ENCODE measurements around the gene MAEL.
"Not testable (repeated sequence)": the region's sequence is repeated elsewhere in the genome, so short reads cannot be mapped to it uniquely, and the experiment has no call there.

The MAEL gene

DNA sequence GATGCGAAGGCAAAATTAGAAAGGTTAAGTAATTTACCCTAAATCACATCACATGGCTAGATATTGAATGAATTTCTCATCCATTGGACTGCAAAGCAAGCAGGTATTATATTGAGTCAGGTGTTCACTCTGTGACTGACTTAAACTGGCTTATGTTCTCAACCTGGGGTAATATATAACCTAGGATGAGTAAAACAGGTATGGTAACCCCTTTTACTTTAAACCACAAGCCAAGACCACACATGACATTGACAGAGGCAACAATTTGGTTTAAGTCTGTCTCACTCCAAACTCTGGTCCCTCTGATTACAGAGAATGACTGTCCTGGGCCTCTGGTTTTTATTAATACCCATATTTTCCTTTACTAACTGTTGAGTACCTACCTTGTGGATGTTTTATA is 33.3 kb downstream of the MAEL start:
- Histone ChIP-seq H3K9ac (no peak overlapping the region), H3K9me3 (replicated peaks in 1 of 11) (no peaks in the 10 kb centered on the region), H3K4me1 (no peaks in the 10 kb centered on the region), H3K27ac (no peak overlapping the region), H4K20me1 (no peaks in the 10 kb centered on the region), H3K4me3 (no peak overlapping the region), H3K27me3 (no peaks in the 10 kb centered on the region), H3K4me2 (no peak overlapping the region), H3K36me3 (no peaks in the 10 kb centered on the region)
- TF ChIP-seq Cebpa-rat (IDR thresholded peaks at IDR 0.05), result no peak

DNA sequence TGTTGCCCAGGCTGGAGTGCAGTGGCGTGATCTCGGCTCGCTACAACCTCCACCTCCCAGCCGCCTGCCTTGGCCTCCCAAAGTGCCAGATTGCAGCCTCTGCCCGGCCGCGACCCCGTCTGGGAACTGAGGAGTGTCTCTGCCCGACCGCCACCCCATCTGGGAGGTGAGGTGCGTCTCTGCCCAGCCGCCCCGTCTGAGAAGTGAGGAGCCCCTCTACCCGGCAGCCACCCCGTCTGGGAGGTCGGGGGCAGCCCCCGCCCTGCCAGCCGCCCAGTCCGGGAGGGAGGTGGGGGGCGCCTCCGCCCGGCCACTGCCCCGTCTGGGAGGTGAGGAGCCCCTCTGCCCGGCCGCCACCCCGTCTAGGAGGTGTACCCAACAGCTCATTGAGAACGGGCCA is 40.5 kb downstream of the MAEL start:
- H3K9me3 ChIP-seq (replicated peaks in 1 of 11), result peaks cover 5 to 20% (median 12%) of the 10 kb centered on the region in 11 experiments; a peak in 19 of 22 replicates
- H3K4me1 ChIP-seq, H4K20me1 ChIP-seq, H3K27me3 ChIP-seq, H3K9ac ChIP-seq, H3K36me3 ChIP-seq, H3K27ac ChIP-seq, H3K4me2 ChIP-seq, H3K4me3 ChIP-seq: not testable (repeated sequence)

DNA sequence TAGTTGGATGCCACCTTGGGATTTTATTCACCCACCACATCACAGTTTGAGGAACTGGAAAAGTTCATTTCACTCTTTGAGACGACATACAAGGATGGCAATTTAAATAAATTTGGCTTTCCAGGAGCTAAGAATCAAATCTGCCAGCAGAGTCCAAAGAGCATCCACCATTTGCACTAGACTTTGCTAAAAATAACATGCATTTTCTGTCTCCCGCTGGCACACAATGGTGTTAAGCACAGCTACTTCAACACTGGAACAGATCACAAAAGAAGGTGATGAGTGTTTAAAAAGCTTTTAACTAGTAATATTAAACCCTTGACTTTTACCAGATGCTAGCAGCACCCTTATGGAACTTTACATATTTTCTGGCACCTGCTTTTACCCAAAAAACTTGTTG is 44.6 kb downstream of the MAEL start:
- Histone ChIP-seq H3K4me2 (no peak overlapping the region), H4K20me1 (no peaks in the 10 kb centered on the region), H3K9ac (no peak overlapping the region), H3K36me3 (no peaks in the 10 kb centered on the region), H3K4me3 (no peak overlapping the region), H3K27ac (no peak overlapping the region), H3K9me3 (replicated peaks in 1 of 11) (peaks cover 5 to 8% (median 6%) of the 10 kb centered on the region in 11 experiments; a peak in 19 of 22 replicates), H3K4me1 (no peaks in the 10 kb centered on the region), H3K27me3 (no peaks in the 10 kb centered on the region)
- TF ChIP-seq Cebpa-rat (IDR thresholded peaks at IDR 0.05), result no peak

DNA sequence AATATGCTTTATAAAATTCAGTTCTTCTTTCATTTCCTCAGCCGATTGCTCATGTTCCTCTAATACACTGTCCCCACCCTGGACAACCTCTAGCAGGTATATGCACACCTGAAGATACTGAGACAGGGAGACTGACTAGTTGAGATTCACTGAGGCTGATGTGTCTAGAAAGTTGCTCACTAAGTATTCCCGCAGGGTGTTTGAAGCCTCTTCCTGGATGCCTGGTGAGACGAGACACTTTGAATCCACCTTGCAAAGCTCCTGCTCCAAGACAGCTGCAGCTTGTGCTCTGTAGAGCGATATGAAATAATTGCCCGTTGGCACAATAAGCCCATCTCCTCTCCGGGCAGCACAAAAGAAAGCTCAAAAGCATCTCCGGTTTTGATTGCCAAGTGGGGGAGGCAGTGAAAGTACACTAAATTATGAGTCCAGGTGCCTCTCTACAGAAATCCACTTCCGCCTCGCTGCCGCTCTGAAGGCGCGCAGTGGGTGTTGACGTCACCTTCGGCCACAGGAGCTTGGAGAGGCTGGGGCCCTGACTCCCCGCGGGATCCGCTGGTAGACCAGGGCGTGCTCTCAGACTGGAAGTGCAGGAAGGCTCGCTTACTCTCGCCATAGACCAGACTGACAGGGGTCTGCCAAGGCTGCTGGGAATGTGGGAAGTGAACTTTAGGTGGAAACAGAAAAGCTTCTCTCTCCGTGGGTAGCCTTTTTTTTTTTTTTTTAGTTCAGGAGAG is 54.8 kb downstream of the MAEL start:
- no peak for TF ChIP-seq Cebpa-rat (IDR thresholded peaks at IDR 0.05)
- H3K27me3 ChIP-seq, result no peaks in the 10 kb centered on the region
- H3K36me3 ChIP-seq, result no peaks in the 10 kb centered on the region
- H3K4me1 ChIP-seq, result no peaks in the 10 kb centered on the region
- H3K4me3 ChIP-seq, result no peak overlapping the region
- no peak overlapping the region for H3K9ac ChIP-seq
- H3K4me2 ChIP-seq, result no peak overlapping the region
- no peaks in the 10 kb centered on the region for H4K20me1 ChIP-seq
- H3K9me3 ChIP-seq (replicated peaks in 1 of 11), result no peaks in the 10 kb centered on the region
- no peak overlapping the region for H3K27ac ChIP-seq

DNA sequence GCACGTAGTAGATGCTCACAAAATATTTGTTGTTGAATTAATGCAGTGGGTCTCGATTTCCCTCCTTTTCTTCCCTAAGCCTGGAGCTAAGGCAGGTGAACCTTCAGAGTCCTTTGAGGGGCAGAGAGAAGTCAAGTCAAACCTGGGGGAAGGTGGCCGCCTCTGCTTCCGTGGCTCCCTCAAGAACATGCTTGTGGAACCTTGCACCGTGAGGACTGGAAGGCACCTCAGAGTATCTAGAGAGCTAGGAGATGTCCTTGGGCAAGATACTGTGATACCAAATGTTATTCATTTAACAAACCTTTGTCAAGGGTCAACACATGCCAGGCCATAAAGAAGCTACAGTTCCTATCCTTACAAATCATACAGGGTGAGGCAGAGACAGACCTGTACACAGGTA is 62.8 kb downstream of the MAEL start:
- Histone ChIP-seq H4K20me1 (no peaks in the 10 kb centered on the region; a peak in 1 of 22 replicates), H3K36me3 (no peaks in the 10 kb centered on the region), H3K9ac (no peak overlapping the region), H3K9me3 (replicated peaks in 1 of 11) (no peaks in the 10 kb centered on the region), H3K27me3 (no peaks in the 10 kb centered on the region), H3K4me2 (no peak overlapping the region), H3K27ac (no peak overlapping the region), H3K4me1 (0 out of 20 replicates have a peak, but pooled peaks cover 0 to 7% (median 0%) of the 10 kb centered on the region in 10 experiments), H3K4me3 (no peak overlapping the region)
- no peak for TF ChIP-seq Cebpa-rat (IDR thresholded peaks at IDR 0.05)

DNA sequence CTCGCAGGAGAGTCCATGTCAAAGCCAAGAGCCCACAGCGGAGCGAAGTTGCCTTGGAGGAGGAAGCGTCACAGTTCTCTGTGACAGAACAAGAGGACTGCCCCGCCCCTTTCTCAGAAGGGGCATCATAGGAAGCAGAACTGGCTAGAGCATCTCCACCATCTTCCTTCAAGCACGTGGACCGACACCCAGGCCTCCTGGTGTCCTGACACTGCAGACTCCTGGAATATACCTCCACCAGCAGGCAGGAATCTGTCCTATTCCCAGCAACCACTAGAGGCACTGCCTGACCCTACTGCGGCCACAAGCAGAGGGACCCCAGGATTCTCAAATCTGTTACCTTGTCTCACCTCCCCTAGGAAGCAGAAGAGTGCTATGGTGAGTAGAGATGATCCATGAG is 63.3 kb downstream of the MAEL start:
- no peaks in the 10 kb centered on the region for H3K36me3 ChIP-seq
- H3K27me3 ChIP-seq, result no peaks in the 10 kb centered on the region

DNA sequence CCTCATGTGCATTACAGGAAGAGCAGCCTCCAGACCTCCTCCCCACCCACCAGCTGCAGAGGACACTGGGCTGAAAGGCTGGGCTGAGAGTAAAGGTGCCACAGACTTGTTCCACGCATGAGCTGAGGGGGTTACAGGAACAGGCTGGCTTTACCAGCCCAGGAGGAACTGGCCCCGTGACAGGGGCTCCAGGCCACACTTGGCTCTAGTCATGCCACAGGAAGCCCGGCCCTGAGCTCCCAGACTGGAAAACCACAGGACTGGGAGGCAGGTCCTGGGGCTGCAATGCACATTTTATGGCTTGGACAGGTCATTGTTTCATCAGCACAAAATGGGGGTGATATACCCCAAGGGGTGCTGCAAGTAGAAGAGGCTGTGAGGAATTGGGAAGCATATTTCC is 65.5 kb downstream of the MAEL start:
- H3K4me1 ChIP-seq, result peaks cover 0 to 16% (median 5%) of the 10 kb centered on the region in 10 experiments; a peak in 9 of 20 replicates
- no peak overlapping the region for H3K9ac ChIP-seq
- no peaks in the 10 kb centered on the region for H3K27me3 ChIP-seq
- no peak overlapping the region for H3K27ac ChIP-seq
- H3K36me3 ChIP-seq, result no peaks in the 10 kb centered on the region
- H4K20me1 ChIP-seq, result no peaks in the 10 kb centered on the region; a peak in 1 of 22 replicates
- TF ChIP-seq Cebpa-rat (IDR thresholded peaks at IDR 0.05), result no peak
- H3K9me3 ChIP-seq (replicated peaks in 1 of 11), result no peaks in the 10 kb centered on the region
- H3K4me2 ChIP-seq, result peak overlapping the region in 2 of 11 experiments; percentile 15; a peak in 2 of 22 replicates
- no peak overlapping the region for H3K4me3 ChIP-seq

More for the DNA sequence above, 63.3 kb downstream of the MAEL start:
- H3K9ac ChIP-seq, result no peak overlapping the region
- no peak overlapping the region for H3K27ac ChIP-seq
- no peak overlapping the region for H3K4me3 ChIP-seq
- 0 out of 20 replicates have a peak, but pooled peaks cover 0 to 7% (median 0%) of the 10 kb centered on the region in 10 experiments for H3K4me1 ChIP-seq
- H3K9me3 ChIP-seq (replicated peaks in 1 of 11), result no peaks in the 10 kb centered on the region
- H4K20me1 ChIP-seq, result no peaks in the 10 kb centered on the region; a peak in 1 of 22 replicates
- no peak overlapping the region for H3K4me2 ChIP-seq
- no peak for TF ChIP-seq Cebpa-rat (IDR thresholded peaks at IDR 0.05)

DNA sequence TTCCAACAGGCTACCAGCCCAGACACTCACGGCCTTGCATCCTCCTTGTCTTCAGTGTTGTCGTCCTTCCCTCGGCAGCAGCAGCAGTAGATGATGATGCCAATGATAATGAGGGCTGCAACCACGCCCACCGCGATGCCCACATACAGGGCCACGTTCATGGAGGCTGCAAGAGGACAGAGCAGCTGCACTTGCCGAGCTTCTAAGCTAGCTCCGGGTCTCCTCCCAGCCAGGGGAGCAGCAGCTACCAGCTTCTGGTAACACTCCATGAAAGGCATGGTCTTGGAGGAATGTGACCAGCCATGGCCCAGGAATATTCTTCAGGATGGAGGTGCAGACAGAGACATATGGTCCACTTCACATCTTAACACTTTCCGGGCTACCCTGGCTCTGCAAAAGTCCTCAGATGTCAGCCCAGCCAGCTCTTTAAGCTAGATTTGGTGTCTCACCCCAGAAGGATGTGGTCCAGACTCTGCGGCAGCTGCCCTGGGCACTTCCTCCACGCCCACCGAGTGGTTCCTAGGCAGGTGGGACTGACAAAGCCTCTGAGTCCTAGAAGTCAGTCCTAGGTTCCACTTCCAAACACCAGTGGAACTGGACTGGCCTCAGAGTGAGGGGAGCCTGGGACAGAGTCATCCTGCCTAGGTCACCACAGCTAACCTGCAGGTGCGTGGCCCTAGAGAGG is 66.0 kb downstream of the MAEL start:
- Histone ChIP-seq H4K20me1 (no peaks in the 10 kb centered on the region; a peak in 1 of 22 replicates), H3K27me3 (no peaks in the 10 kb centered on the region), H3K27ac (no peak overlapping the region), H3K9ac (no peak overlapping the region), H3K4me2 (peak overlapping the region in 2 of 11 experiments; percentile 15; a peak in 1 of 22 replicates), H3K9me3 (replicated peaks in 1 of 11) (no peaks in the 10 kb centered on the region), H3K4me1 (peaks cover 0 to 18% (median 5%) of the 10 kb centered on the region in 10 experiments; a peak in 9 of 20 replicates), H3K36me3 (no peaks in the 10 kb centered on the region), H3K4me3 (no peak overlapping the region)
- TF ChIP-seq Cebpa-rat (IDR thresholded peaks at IDR 0.05), result no peak

DNA sequence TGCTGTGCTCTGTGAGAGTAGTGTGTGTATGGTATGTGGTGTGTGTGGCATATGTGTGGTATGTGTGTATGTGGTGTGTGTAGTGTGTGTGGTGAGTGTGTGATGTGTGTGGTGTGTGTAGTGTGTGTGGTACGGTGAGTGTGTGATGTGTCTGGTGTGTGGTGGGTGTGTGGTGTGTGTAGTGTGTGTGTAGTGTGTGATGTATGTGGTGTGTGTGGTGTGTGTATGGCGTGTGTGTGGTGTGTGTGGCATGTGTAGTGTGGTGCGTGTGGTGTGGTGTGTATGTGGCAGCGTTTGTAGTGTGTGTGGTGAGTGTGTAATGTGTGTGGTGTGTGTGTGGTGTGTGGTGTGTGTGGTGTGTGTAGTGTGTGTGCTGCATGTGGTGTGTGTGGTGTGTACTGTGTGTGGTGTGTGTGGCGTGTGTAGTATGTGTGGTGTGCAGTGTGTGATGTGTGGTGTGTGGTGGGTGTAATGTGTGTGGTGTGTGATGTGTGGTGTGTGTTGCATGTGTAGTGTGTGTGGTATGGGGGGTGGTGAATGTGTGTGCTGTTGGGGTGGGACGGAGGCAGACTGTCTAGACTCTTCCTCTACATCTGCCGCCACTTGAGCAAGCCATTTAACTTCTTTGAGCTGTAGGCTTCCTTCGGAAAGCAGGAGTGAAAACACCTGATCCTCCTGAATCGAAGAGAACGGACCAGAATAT is 67.6 kb downstream of the MAEL start:
- no peaks in the 10 kb centered on the region; a peak in 1 of 22 replicates for H4K20me1 ChIP-seq
- H3K36me3 ChIP-seq, result no peaks in the 10 kb centered on the region
- H3K4me1 ChIP-seq, result peaks cover 0 to 18% (median 5%) of the 10 kb centered on the region in 10 experiments; a peak in 9 of 20 replicates

More for the DNA sequence above, 67.6 kb downstream of the MAEL start:
- Histone ChIP-seq H3K9ac (no peak overlapping the region), H3K27me3 (no peaks in the 10 kb centered on the region), H3K9me3 (replicated peaks in 1 of 11) (no peaks in the 10 kb centered on the region), H3K4me3 (no peak overlapping the region), H3K27ac (no peak overlapping the region), H3K4me2 (no peak overlapping the region)
- TF ChIP-seq Cebpa-rat (IDR thresholded peaks at IDR 0.05), result no peak

All from BLaER1 treated with 17β-estradiol and CSF1 and Interleukin-3, amounts not matched to agents 10 nM and 100 nM (cell line).